Cardiac muscle cell (in vitro differentiated cells and primary cell): ENCODE results near the gene FGF12. TPM values are rescaled to one million over a fixed set of nuclear protein-coding genes. Genes with fewer than 3 reads are reported as not detected.
"Not testable (repeated sequence)": the region's sequence is repeated elsewhere in the genome, so short reads cannot be mapped to it uniquely, and the experiment has no call there.

Source experiments
- DNase-seq, 2 donors: peaks; one replicate each; pipeline versions ENCODE4 v3.0.0 to v3.0.0-alpha.2; 2010 to 2017; ENCODE audit warnings: low read depth in 1 of 2, low spot score in 1 of 2
- H3K27ac ChIP-seq: fragments of 200-600 bp; sonication (generic); 2 replicates; pipeline ENCODE4 v1.5.1; 2016
- H3K27me3 ChIP-seq: fragments of 200-600 bp; sonication (generic); 2 replicates; pipeline ENCODE4 v1.6.0; 2016; ENCODE audit warnings: control low read depth
- H3K36me3 ChIP-seq: fragments of 200-600 bp; sonication (generic); 2 replicates; pipeline ENCODE4 v1.5.1; 2016; ENCODE audit warnings: control low read depth
- H3K4me1 ChIP-seq: fragments of 200-600 bp; sonication (generic); 2 replicates; pipeline ENCODE4 v1.8.1; 2017; ENCODE audit warnings: low read depth, mild to moderate bottlenecking, mixed run types
- H3K4me3 ChIP-seq: fragments of 200-600 bp; sonication (generic); 2 replicates; pipeline ENCODE4 v1.5.1; 2016; ENCODE audit warnings: mild to moderate bottlenecking
- H3K9me3 ChIP-seq: fragments of 200-600 bp; sonication (generic); 2 replicates; pipeline ENCODE4 v1.5.1; 2017; ENCODE audit warnings: low read depth, mild to moderate bottlenecking, control low read depth
- polyA plus RNA-seq: library from polyadenylated mRNA; unstranded; fragments of >200 nt; fragmentation: Nextera tagmentation; extraction: Ambion mirVana; gene quantifications from 2 replicates; pipeline ENCODE4 v1.2.1, GENCODE V29; 2016
- total RNA-seq: library from RNA; depleted of rRNA; stranded (reverse); fragments of >200 nt; gene quantifications from 2 replicates; pipeline ENCODE4 v1.2.3, GENCODE V29; 2016
- TF ChIP-seq, protein P1 (sequence below): IDR thresholded peaks from 2 replicates; pipeline ENCODE4 v1.5.1; 2012; ENCODE audit warnings: low read depth, mild to moderate bottlenecking, low read length

The FGF12 gene
- total and polyA plus RNA-seq, 2 experiments from 2014 or later, result 1.2 to 1.7 TPM

DNA sequence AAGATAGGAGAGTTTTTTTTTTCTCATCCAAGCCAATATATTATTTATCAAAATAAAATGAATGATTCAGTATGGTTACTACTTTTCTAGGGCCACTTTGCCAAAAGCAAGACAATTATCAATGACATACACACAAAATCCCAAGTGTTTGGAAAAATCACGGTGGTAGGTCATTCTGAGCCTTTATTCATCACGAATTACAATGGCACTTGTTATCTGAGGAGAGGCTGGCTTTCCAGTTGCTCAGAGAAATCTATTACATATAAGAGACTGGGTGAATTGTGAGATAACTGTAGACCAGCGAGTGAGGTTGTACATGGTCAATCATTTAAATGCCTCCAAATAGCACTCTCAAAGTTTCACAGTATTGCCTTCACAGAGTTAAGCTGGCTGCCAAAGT is 20.4 kb upstream of the FGF12 start:
- no peaks in the 10 kb centered on the region for H3K27me3 ChIP-seq
- H3K4me3 ChIP-seq, result no peak overlapping the region
- no peak for DNase-seq
- H3K27ac ChIP-seq, result no peak overlapping the region
- H3K36me3 ChIP-seq, result no peaks in the 10 kb centered on the region
- H3K9me3 ChIP-seq, result no peaks in the 10 kb centered on the region
- H3K4me1 ChIP-seq, result no peaks in the 10 kb centered on the region
- TF ChIP-seq, protein P1, sequence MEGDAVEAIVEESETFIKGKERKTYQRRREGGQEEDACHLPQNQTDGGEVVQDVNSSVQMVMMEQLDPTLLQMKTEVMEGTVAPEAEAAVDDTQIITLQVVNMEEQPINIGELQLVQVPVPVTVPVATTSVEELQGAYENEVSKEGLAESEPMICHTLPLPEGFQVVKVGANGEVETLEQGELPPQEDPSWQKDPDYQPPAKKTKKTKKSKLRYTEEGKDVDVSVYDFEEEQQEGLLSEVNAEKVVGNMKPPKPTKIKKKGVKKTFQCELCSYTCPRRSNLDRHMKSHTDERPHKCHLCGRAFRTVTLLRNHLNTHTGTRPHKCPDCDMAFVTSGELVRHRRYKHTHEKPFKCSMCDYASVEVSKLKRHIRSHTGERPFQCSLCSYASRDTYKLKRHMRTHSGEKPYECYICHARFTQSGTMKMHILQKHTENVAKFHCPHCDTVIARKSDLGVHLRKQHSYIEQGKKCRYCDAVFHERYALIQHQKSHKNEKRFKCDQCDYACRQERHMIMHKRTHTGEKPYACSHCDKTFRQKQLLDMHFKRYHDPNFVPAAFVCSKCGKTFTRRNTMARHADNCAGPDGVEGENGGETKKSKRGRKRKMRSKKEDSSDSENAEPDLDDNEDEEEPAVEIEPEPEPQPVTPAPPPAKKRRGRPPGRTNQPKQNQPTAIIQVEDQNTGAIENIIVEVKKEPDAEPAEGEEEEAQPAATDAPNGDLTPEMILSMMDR, result no peak

DNA sequence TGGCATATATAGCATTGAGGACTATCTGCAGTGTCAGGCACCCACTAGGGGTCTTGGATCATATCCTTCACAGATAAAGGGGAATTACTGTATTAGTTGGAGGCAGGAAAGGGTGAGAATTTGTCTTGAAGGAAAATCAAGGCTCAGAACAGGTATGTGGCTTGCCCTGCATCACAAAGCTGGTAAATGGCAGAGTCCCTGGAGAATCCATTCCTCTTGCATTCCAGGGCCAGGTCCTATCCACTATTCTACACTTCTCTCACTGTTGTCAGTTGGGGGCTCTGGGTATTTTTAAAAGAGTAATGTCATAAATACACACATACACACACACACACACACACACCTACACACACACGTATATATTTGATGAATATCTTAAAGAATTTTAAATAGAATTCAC is 19.8 kb upstream of the FGF12 start:
- no peaks in the 10 kb centered on the region for H3K27me3 ChIP-seq
- no peaks in the 10 kb centered on the region for H3K9me3 ChIP-seq
- no peak overlapping the region for H3K27ac ChIP-seq
- H3K4me3 ChIP-seq, result no peak overlapping the region
- TF ChIP-seq, protein P1, result no peak
- no peak for DNase-seq
- H3K4me1 ChIP-seq, result no peaks in the 10 kb centered on the region
- H3K36me3 ChIP-seq, result no peaks in the 10 kb centered on the region

DNA sequence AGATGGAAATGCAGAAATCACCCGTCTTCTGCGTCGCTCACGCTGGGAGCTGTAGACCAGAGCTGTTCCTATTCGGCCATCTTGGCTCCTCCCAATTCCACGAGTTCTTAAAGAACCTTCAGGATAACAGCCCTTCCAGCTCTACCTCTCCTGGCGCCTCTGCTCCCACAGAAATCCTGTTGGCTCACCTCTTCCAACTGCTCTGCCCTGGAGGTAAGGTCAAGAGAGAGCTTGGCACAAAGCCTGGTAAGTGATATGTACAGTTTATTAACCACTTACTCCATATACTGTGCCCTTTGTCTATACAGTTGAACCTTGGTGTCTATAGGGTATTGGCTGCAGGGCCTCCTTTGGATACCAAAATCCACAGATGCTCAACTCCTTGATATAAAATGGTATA is 17.8 kb upstream of the FGF12 start:
- H3K9me3 ChIP-seq, result no peaks in the 10 kb centered on the region
- no peak for DNase-seq
- TF ChIP-seq, protein P1, result no peak
- no peak overlapping the region for H3K4me3 ChIP-seq
- H3K27ac ChIP-seq, result no peak overlapping the region
- H3K27me3 ChIP-seq, result no peaks in the 10 kb centered on the region
- no peaks in the 10 kb centered on the region for H3K36me3 ChIP-seq
- no peaks in the 10 kb centered on the region for H3K4me1 ChIP-seq

DNA sequence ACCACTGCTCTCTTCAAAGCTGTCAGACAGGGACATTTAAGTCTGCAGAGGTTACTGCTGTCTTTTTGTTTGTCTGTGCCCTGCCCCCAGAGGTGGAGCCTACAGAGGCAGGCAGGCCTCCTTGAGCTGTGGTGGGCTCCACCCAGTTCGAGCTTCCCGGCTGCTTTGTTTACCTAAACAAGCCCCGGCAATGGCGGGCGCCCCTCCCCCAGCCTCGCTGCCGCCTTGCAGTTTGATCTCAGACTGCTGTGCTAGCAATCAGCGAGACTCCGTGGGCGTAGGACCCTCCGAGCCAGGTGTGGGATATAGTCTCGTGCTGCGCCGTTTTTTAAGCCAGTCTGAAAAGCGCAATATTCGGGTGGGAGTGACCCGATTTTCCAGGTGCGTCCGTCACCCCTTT is 17.3 kb upstream of the FGF12 start:
- not testable (repeated sequence) for H3K9me3 ChIP-seq, DNase-seq, H3K4me3 ChIP-seq, H3K27ac ChIP-seq, H3K4me1 ChIP-seq, H3K36me3 ChIP-seq, H3K27me3 ChIP-seq

DNA sequence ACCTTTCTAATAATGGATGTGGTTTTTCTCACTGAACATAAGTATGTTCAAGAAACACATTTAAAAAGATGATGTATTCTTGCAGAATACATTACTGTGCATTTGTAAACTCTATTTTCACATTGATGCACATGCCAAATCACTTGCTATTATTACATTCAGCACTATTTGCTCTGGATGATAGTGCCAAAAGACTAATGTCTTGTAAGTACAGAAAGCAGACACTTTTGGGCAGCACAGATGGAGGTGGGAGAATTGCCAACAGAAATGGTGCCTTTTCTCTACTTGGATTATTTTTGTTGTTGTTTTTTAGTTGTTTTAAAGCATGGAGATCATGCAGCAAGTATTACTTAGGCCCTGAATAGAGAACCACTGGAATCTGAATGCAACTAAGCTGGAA is 10.2 kb upstream of the FGF12 start:
- Histone ChIP-seq H3K36me3 (no peaks in the 10 kb centered on the region), H3K4me3 (no peak overlapping the region), H3K4me1 (no peaks in the 10 kb centered on the region), H3K27ac (no peak overlapping the region), H3K9me3 (no peaks in the 10 kb centered on the region), H3K27me3 (no peaks in the 10 kb centered on the region)
- DNase-seq, result no peak
- TF ChIP-seq, protein P1, result no peak

DNA sequence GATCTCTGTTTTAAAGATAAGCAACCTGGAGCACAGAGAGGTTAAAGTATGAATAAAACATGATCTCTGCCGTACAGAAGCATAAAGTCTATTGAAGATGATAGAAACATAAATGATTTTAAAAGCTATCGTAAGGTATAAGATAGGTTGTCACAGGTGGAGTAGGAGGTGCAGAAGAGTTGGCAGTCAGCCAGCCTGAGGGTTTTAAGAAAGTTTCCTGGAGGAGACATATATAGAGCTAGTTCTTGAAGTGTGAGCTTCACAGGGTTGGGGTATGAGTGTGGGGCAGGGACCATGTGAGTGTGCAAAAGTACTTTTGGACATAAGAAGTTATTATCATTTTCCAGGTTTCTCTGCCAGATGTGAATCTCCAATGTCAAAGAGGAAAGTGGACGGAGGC is 3.9 kb upstream of the FGF12 start:
- no peaks in the 10 kb centered on the region for H3K36me3 ChIP-seq
- no peaks in the 10 kb centered on the region for H3K4me1 ChIP-seq
- peaks cover 3% of the 10 kb centered on the region for H3K27me3 ChIP-seq
- DNase-seq, result no peak
- H3K9me3 ChIP-seq, result no peaks in the 10 kb centered on the region
- H3K27ac ChIP-seq, result no peak overlapping the region
- TF ChIP-seq, protein P1, result no peak
- H3K4me3 ChIP-seq, result no peak overlapping the region
